K562 (cell line): Measurements from ENCODE around the gene ZNF512B. TPM values are rescaled to one million over a fixed set of nuclear protein-coding genes. Genes with fewer than 3 reads are reported as not detected.

Experiments
- ARID1B ChIP-seq: fragments of 450-650 bp; IDR thresholded peaks from 2 replicates; pipeline ENCODE4 v1.6.1; 2016; ENCODE audit warnings: antibody characterized with exemption, mild to moderate bottlenecking, inconsistent platforms
- ATF2 ChIP-seq: sonication (generic); formaldehyde crosslinking; IDR thresholded peaks from 2 replicates; pipeline ENCODE4 v1.8.1; 2022; ENCODE audit warnings: missing genetic modification reagents
- DPF2 ChIP-seq: fragments of 450-650 bp; IDR thresholded peaks from 2 replicates; pipeline ENCODE4 v1.6.1; 2016
- ESRRA ChIP-seq: fragments of 450-650 bp; IDR thresholded peaks from 2 replicates; pipeline ENCODE4 v1.6.1; 2014; ENCODE audit warnings: low read depth, mild to moderate bottlenecking, moderate library complexity, borderline replicate concordance
- HDAC1 ChIP-seq, 2 experiments: fragments of 450-650 bp; IDR thresholded peaks; 2 replicates each; pipeline ENCODE4 v1.6.1; 2016 to 2017; ENCODE audit warnings: inconsistent platforms in 1 of 2, mild to moderate bottlenecking in 1 of 2, moderate library complexity in 1 of 2
- JUNB ChIP-seq: fragments of 450-650 bp; formaldehyde crosslinking; conservative IDR thresholded peaks from 2 replicates; pipeline ENCODE4 v1.4.0; 2020; ENCODE audit warnings: mild to moderate bottlenecking
- NFE2 ChIP-seq: IDR thresholded peaks from 2 replicates; pipeline ENCODE4 v1.6.1; 2014; ENCODE audit warnings: antibody characterized with exemption, low read depth
- NFXL1 ChIP-seq: fragments of 450-650 bp; formaldehyde crosslinking; IDR thresholded peaks from 2 replicates; pipeline ENCODE4 v1.4.0; 2021; ENCODE audit warnings: mild to moderate bottlenecking
- PKNOX1 ChIP-seq: fragments of 450-650 bp; IDR thresholded peaks from 2 replicates; pipeline ENCODE4 v1.6.1; 2016
- POLR2B ChIP-seq: fragments of 450-650 bp; IDR thresholded peaks from 2 replicates; pipeline ENCODE4 v1.6.1; 2018; ENCODE audit warnings: low read depth; ENCODE audit not compliant: partially characterized antibody
- POLR2G ChIP-seq: fragments of 200-400 bp; formaldehyde crosslinking; IDR thresholded peaks from 2 replicates; pipeline ENCODE4 v1.6.1; 2017; ENCODE audit warnings: low read depth, mild to moderate bottlenecking, antibody characterized with exemption, low read length, moderate library complexity
- SFPQ ChIP-seq: fragments of 200-400 bp; formaldehyde crosslinking; IDR thresholded peaks from 2 replicates; pipeline ENCODE4 v1.6.1; 2017; ENCODE audit warnings: mild to moderate bottlenecking, low read depth, low read length, moderate library complexity
- SIN3A ChIP-seq, 2 experiments: fragments of 150-350 bp in 1 of 2; IDR thresholded peaks; 2 replicates each; pipeline ENCODE4 v1.6.1; 2011 to 2016; ENCODE audit warnings: borderline replicate concordance in 2 of 2, low read depth in 2 of 2, low read length in 2 of 2, mild to moderate bottlenecking in 2 of 2, moderate library complexity in 2 of 2; ENCODE audit not compliant: control insufficient read depth in 1 of 2
- SRSF3 ChIP-seq: fragments of 200-400 bp; formaldehyde crosslinking; IDR thresholded peaks from 2 replicates; pipeline ENCODE4 v1.6.1; 2016; ENCODE audit warnings: mild to moderate bottlenecking, low read length, moderate library complexity; ENCODE audit not compliant: insufficient read depth
- SUPT5H ChIP-seq: fragments of 450-650 bp; IDR thresholded peaks from 2 replicates; pipeline ENCODE4 v1.6.1; 2016
- TEAD2 ChIP-seq: fragments of 450-650 bp; IDR thresholded peaks from 2 replicates; pipeline ENCODE4 v1.6.1; 2016; ENCODE audit warnings: missing genetic modification characterization, control low read depth, missing compliant biosample characterization
- ZFP1 ChIP-seq: fragments of 450-650 bp; formaldehyde crosslinking; IDR thresholded peaks from 2 replicates; pipeline ENCODE4 v1.4.0; 2020; ENCODE audit warnings: mild to moderate bottlenecking, mixed read lengths
- ZNF24 ChIP-seq: fragments of 450-650 bp; IDR thresholded peaks from 2 replicates; pipeline ENCODE4 v1.6.1; 2016
- ZNF717 ChIP-seq: fragments of 250-450 bp; sonication (Bioruptor Pico); IDR thresholded peaks from 2 replicates; pipeline ENCODE4 v1.5.0; 2021
- polyA plus RNA-seq, 8 experiments: library from polyadenylated mRNA; depleted of rRNA in 4 of 8; stranded (reverse) in 5 of 8; unstranded in 3 of 8; fragments of >200 nt; fragmentation: Nextera tagmentation in 2 of 8; fragmentation: Illumina TruSeq in 1 of 8; extraction: Ambion mirVana in 2 of 8; extraction: Trizol in 1 of 8; gene quantifications; 2 replicates each; pipeline versions ENCODE4 v1.2.1 to v1.2.3, GENCODE V29; 2011 to 2014; ENCODE audit warnings: inconsistent platforms in 1 of 8, missing spikeins in 1 of 8
- total RNA-seq, 7 experiments: library from RNA; depleted of rRNA in 6 of 7; stranded (reverse); fragments of >200 nt in 6 of 7; fragmentation: Illumina TruSeq in 2 of 7; extraction: Trizol in 2 of 7; gene quantifications; 2 replicates each; pipeline versions ENCODE4 v1.2.1 to v1.2.3, GENCODE V29; 2011 to 2021; ENCODE audit warnings: low replicate concordance in 1 of 7
- TF ChIP-seq, protein P1 (sequence below): fragments of 450-650 bp; conservative IDR thresholded peaks from 2 replicates; pipeline ENCODE4 v1.6.1; 2016; ENCODE audit warnings: missing genetic modification characterization, low read depth, mild to moderate bottlenecking, control low read depth, missing compliant biosample characterization
- TF ChIP-seq, protein P2 (sequence below): fragments of 450-650 bp; formaldehyde crosslinking; conservative IDR thresholded peaks from 2 replicates; pipeline ENCODE4 v1.4.0; 2022; ENCODE audit warnings: mild to moderate bottlenecking, missing genetic modification characterization

Gene ZNF512B
- total and polyA plus RNA-seq, 9 of the 15 experiments (the other 6 are each of a cell fraction or from before 2014, with no cell fraction given) = 0.01 to 27.8 (median 8.2) TPM

DNA sequence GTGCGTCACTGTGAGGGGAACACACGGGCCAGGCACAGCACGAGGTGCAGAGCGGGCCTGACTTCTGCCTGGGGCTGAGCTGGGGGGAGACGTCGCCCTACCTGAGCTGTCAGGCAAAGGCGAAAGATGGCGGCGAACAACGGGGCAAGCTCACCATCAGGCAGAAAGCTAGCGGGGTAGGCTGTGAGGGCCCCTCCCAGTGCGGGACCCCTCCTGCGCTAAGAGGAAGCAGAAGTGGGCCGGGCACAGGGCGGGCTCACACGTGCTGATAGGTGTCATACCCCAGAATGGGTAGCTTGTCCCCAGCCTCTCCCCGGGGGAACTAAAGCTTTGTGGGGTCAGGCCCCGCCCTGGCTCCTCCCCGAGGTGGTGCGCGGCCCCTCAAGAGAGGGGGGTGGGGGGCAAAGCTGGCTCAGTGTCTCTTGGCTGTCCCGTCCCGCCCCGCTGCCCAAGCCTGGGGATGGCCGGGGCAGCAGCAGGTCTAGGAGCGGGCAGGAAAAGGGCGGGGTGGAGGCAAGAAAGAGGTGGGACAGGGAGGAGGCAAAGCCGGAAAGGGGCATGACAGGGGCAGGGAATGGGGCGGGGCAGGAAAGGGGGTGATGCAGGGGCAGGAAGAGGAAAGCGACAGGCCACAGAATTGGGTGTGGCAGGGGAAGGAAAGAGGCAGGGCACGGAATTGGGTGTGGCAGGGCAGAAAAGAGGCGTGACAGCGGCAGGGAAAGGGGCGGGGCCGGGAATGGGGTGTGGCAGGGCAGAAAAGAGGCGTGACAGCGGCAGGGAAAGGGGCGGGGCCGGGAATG is 28.2 kb downstream of the ZNF512B start (continued):
- TF ChIP-seq, protein P1, sequence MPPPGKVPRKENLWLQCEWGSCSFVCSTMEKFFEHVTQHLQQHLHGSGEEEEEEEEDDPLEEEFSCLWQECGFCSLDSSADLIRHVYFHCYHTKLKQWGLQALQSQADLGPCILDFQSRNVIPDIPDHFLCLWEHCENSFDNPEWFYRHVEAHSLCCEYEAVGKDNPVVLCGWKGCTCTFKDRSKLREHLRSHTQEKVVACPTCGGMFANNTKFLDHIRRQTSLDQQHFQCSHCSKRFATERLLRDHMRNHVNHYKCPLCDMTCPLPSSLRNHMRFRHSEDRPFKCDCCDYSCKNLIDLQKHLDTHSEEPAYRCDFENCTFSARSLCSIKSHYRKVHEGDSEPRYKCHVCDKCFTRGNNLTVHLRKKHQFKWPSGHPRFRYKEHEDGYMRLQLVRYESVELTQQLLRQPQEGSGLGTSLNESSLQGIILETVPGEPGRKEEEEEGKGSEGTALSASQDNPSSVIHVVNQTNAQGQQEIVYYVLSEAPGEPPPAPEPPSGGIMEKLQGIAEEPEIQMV (tag) = no peak
- peak; percentile 20; the same call in 1 of the 2 replicates for TF ChIP-seq DPF2
- no peak for TF ChIP-seq SRSF3
- no peak for TF ChIP-seq ZNF24
- TF ChIP-seq PKNOX1 = peak; percentile 68
- TF ChIP-seq SUPT5H = peak; percentile 74
- TF ChIP-seq HDAC1 (IDR thresholded peaks at IDR 0.05) = peak in 1 of 2 experiments; percentile 76; a peak in 2 of 4 replicates
- TF ChIP-seq ATF2 (CRISPR knock-in tag) = no peak
- no peak for TF ChIP-seq SFPQ
- TF ChIP-seq TEAD2 (tag) = no peak
- no peak for TF ChIP-seq ZNF717
- TF ChIP-seq, protein P2, sequence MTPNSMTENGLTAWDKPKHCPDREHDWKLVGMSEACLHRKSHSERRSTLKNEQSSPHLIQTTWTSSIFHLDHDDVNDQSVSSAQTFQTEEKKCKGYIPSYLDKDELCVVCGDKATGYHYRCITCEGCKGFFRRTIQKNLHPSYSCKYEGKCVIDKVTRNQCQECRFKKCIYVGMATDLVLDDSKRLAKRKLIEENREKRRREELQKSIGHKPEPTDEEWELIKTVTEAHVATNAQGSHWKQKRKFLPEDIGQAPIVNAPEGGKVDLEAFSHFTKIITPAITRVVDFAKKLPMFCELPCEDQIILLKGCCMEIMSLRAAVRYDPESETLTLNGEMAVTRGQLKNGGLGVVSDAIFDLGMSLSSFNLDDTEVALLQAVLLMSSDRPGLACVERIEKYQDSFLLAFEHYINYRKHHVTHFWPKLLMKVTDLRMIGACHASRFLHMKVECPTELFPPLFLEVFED (CRISPR knock-in tag) = peak; percentile 54; the same call in 1 of the 2 replicates
- no peak for TF ChIP-seq JUNB (CRISPR knock-in tag)
- TF ChIP-seq NFXL1 = no peak
- no peak for TF ChIP-seq NFE2
- TF ChIP-seq ARID1B = 0 out of 2 replicates have a peak, but pooled peaks have one; percentile 12
- no peak for TF ChIP-seq ESRRA
- peak; percentile 51 for TF ChIP-seq POLR2B
- TF ChIP-seq POLR2G = peak; percentile 59
- TF ChIP-seq ZFP1 (CRISPR knock-in tag) = no peak
- peak in 1 of 2 experiments; percentile 61; a peak in 1 of 4 replicates for TF ChIP-seq SIN3A (IDR thresholded peaks at IDR 0.05; ENCODE audit: borderline replicate concordance in 2 of 2, control insufficient read depth in 1 of 2, low read depth in 2 of 2, low read length in 2 of 2)
